GM19043 (cell line): ENCODE measurements around the gene ATP5F1B.

Experiments
- ATAC-seq: cut with Tn5 transposase; IDR thresholded peaks from one replicate; pipeline ENCODE4 v1.9.1; 2021; ENCODE audit warnings: low read depth; ENCODE audit not compliant: unreplicated experiment

The ATP5F1B gene

DNA sequence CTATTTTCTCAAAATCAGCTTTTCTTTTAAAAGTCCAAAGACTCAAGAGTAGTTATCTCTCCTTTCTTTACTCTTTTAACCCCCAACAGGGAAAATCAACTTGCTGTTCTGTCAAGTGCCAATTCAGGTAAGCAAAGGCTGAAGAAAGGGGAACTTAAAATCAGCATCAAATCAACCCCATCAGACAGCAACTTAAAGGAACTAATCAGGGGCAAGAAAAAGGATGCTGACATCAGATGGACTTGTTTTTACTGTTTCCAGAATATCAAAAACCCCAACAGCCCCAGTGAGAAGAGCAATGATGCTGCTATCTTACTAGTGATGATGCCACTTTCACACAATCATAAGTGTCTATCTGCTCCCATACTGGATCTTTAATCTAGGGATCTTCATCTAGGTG is 19.1 kb downstream of the ATP5F1B start:
- ATAC-seq: no peak

- no peak for ATAC-seq
These were observed 23.2 kb downstream of the ATP5F1B start for GRCh38 chr12:56622535-56622934.

GRCh38 chr12:56616925-56617324 is 28.9 kb downstream of the ATP5F1B start:
- ATAC-seq: no peak

- no peak for ATAC-seq
These were observed 29.5 kb downstream of the ATP5F1B start for GRCh38 chr12:56616244-56616643.

DNA sequence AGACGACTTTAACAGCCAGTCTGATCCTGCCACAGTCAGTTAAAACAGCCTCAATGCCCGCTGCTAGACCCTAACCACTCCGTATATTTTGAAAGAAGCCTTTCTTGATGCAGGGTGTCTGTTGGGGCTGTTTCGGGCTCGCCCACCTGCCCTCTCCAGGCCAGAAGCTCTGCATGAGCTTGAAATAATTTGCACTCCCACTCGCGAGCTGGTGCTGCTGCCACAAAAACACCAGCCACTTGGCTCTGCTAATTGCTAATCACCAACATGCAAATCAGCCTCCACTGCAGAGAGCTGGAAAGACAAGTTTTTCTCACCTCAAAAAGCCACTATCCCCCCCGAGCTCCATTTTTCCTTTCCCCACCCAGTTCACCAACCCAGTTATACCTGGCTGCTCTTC is 31.2 kb downstream of the ATP5F1B start:
- no peak for ATAC-seq

DNA sequence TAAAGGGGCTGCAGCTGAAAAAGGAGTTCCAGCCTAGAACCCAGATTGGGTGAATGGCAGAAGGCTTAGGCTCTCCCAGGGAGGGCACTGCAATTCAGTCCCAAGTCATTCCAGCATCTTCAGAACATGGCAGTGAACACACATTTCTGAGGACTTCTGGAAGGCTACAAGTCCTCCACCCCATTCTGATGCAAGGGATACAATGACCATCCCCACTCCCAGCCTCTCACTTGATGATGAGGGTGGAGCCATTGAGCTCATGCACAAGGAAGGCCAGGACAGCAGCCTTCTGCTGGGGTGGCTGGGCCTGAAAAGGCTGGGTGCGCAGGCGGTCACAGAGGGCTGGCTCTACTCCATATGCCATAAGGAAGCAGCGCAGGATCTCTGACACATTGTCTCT is 41.4 kb downstream of the ATP5F1B start:
- ATAC-seq: no peak

DNA sequence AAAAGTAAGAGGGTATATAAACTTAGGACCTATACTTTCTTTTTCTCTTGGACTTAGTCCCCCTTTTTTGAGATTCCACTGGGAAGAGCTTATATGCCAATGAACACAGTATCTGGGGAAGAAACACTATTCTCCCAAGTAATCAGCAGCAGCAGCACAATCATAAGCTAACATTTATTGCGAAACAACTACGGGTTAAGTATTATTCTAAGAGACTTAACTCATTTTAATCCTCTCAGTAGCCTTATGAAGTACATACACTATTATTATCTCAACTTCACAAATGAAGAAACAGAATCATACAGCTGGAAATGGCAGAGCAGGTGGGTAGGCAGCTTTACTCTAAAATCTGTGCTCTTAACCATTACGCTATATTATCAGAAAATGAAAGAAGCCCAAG is 43.5 kb downstream of the ATP5F1B start:
- no peak for ATAC-seq

DNA sequence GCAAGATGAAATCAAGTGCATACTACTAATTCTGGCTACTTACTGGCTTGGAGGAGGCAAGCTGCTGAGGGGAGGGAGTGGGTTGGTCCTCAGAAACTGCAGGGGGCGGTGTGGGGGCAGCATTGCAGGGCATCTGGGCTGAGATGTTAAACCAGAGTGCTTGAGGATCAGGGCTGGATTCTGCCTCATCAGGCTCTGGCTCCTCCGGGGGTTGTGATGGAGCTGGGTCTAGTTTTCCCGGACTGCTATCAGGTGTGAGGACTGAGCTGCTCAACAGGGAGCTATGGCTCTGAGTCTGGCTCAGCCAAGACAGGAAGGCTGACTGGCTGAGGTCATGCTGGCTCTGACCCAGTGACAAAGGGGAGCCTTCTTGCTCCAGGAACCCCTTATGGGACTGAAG is 44.3 kb downstream of the ATP5F1B start:
- ATAC-seq: no peak

DNA sequence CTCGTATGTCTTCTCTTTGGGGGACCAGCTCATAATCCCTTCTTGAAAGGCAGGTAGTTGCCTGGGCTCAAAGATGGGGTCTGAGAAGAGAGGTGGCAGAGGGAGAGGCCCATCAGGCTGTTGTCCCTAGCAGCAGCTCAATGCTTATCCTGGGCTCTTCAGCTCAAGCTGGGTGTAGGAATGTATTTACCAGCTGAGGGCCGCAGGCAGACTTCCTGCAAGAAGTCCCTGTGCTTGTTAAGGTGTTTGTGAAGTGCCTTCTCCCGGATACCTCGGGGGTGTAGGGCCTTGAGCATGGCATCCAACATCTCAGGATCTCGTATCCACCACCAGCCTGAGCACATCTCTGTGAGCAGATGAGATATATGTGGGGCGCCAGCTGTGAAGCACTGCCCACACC is 45.0 kb downstream of the ATP5F1B start:
- no peak for ATAC-seq

GRCh38 chr12:56599797-56600196 is 46.0 kb downstream of the ATP5F1B start:
- ATAC-seq: no peak

DNA sequence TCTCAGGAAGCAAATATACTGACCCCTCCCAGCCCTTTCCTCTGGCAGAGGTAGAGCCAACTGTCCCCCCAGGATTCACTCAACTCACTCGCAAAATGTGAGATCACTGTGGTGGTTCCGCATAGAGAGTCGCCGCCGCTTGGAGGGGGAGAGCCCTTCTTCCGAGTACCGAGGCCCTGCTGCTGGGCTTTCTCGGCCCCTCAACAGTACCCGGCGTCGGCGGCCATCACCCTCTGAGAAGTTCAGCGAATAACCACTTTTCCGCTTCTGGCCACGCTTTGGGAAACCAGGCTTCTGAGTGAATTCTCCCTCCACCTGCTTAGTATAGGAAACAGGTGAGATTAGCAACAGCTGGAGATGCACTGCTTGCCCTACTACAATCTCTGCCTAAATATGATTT is 46.7 kb downstream of the ATP5F1B start:
- no peak for ATAC-seq

GRCh38 chr12:56596815-56597214 is 49.0 kb downstream of the ATP5F1B start:
- ATAC-seq: no peak

GRCh38 chr12:56593909-56594621 is 51.7 kb downstream of the ATP5F1B start:
- no peak for ATAC-seq

DNA sequence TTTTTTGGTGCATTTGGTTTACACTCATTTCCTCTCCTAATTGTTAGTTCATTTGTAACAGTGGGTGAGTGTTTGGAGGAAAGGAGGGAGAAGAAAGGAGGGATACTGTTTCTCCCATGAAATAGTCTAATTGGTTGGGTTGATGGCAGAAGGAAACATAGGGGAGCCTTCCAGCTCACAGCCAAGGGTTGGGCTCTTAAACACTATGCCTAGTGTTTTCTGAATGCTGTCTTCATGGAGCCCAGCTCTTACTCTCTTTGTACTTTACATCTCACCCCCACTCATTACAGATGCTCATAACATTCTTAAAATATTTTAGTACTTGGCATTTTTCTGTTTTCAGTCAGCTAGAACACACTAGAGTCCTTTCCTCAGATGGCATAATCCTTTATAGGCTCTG is 53.8 kb downstream of the ATP5F1B start:
- ATAC-seq: no peak

DNA sequence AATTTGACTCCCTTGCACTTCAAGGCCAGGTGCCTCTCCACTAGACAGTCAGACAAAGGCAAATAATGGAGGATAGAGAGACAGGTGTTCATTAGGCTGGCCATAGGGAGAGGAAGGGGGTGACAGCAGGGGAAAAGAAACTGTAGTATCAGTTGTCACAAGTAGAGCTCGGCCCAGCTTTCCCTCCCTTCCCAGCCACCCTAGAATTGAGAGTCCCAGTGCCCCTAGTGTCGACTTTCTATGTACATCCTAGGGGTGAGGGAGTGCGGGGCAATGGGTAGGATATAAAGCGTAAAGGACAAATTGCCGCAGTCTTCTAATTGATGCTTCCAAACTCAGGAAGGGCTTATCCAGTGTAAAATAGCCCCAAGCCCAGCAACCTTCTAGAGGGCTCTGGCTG is 54.7 kb downstream of the ATP5F1B start:
- no peak for ATAC-seq

DNA sequence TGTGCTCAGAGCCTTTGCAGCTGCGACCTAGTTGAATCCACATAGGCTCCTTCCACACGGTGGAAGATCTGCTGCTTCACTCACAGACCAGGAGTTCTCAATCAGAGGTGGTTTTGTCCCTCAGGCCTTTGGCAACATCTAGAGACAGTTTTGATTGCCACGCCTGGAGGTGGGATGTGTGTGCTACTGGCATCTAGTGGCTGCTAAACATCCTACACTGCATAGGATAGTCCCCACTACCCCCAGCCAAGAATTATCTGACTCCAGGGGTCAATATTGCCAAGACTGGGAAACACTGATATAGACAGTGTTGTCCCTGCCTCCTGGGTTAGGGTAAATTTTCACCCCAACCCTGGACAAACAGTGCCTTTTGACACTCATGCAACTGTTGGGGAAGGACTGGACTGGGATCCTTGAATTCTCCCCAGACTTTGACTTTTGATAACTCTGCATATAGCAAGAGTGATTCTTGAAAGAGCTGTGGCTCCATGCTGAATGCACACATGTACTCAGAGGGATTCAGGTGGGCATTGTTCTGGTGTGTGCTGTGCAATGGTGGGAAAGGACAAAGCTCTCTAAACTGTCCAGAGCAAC is 55.5 kb downstream of the ATP5F1B start:
- ATAC-seq: no peak

DNA sequence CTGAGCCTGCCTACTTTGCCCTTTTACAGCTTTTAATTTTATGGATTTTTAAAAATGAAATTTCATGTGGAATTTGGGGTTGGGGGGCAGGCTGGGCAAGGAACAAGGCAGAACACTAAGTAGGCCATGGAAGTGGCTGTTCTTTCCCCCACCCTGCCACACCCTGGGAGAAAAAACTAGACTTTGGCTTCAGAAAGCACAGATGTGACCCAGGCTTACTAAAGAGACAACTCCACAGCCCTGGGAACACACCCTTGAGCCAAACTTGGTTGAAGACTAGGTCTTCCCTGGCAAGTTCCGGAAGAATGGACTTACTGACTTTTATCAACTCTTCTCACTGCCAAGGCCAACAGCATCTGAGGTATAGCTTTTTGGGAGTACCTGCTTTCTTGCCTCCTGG is 56.0 kb downstream of the ATP5F1B start:
- ATAC-seq: no peak
